PC-3 (cell line): Measurements from ENCODE around the gene ALOXE3. TPM values are rescaled to one million over a fixed set of nuclear protein-coding genes. Genes with fewer than 3 reads are reported as not detected.

ENCODE experiments used
- ATAC-seq: fragments of 200-7000 bp; cut with Tn5 transposase; 2 replicates; pipeline ENCODE4 v1.9.1; 2020; ENCODE audit warnings: mild to moderate bottlenecking, moderate library complexity
- BruUV-seq: library from RNA; stranded (reverse); fragments of 400-500 nt; replicated peaks from 2 replicates; lab custom pipeline; 2021; lab: Mats Ljungman, UMichigan
- CTCF ChIA-PET: fragments of 300-600 bp; sonication (Branson Sonifier 250); formaldehyde crosslinking; loops from one replicate; lab custom pipeline; 2022; ENCODE audit warnings: antibody characterized with exemption; lab: Charles Lee
- POLR2A ChIA-PET: fragments of 300-600 bp; sonication (Branson Sonifier 250); formaldehyde crosslinking; loops from one replicate; lab custom pipeline; 2022; ENCODE audit warnings: antibody characterized with exemption; ENCODE audit not compliant: unreplicated experiment; lab: Charles Lee
- DNase-seq: peaks from one replicate; pipeline ENCODE4 v3.0.0-alpha.2; 2015
- H2AFZ ChIP-seq: fragments of 300-600 bp; sonication (generic); 2 replicates; pipeline ENCODE4 v1.6.0; 2016; ENCODE audit warnings: antibody characterized with exemption, low read length
- H3F3A ChIP-seq: fragments of 300-600 bp; sonication (generic); one replicate; pipeline ENCODE4 v1.6.0; 2017; ENCODE audit warnings: antibody characterized with exemption, low read length, control low read depth, mild to moderate bottlenecking; ENCODE audit not compliant: unreplicated experiment
- H3K27ac ChIP-seq: fragments of 300-600 bp; sonication (generic); 2 replicates; pipeline ENCODE4 v1.5.1; 2016; ENCODE audit warnings: mild to moderate bottlenecking, low read length
- H3K27me3 ChIP-seq: fragments of 300-600 bp; sonication (generic); 2 replicates; pipeline ENCODE4 v1.6.1; 2016; ENCODE audit warnings: low read length, mixed read lengths
- H3K36me3 ChIP-seq: fragments of 300-600 bp; sonication (generic); 2 replicates; pipeline ENCODE4 v1.6.1; 2016; ENCODE audit warnings: low read depth, mixed run types, low read length, mixed read lengths
- H3K4me1 ChIP-seq: fragments of 300-600 bp; sonication (generic); 2 replicates; pipeline ENCODE4 v1.5.1; 2016; ENCODE audit warnings: low read length; ENCODE audit not compliant: insufficient read depth
- H3K4me2 ChIP-seq: fragments of 300-600 bp; sonication (generic); 2 replicates; pipeline ENCODE4 v1.6.0; 2016; ENCODE audit warnings: low read length
- H3K4me3 ChIP-seq: fragments of 300-600 bp; sonication (generic); 2 replicates; pipeline ENCODE4 v1.5.1; 2016; ENCODE audit warnings: mild to moderate bottlenecking, low read length, mixed read lengths
- H3K79me2 ChIP-seq: fragments of 300-600 bp; sonication (generic); 2 replicates; pipeline ENCODE4 v1.6.1; 2017; ENCODE audit warnings: low read length, mixed read lengths
- H3K9ac ChIP-seq: fragments of 300-600 bp; sonication (generic); 2 replicates; pipeline ENCODE4 v1.6.0; 2016; ENCODE audit warnings: mild to moderate bottlenecking, low read length
- H3K9me2 ChIP-seq: fragments of 300-600 bp; sonication (generic); replicated peaks from 2 replicates; pipeline ENCODE4 v1.6.1; 2016; ENCODE audit warnings: mixed run types, low read length, mixed read lengths
- H3K9me3 ChIP-seq: fragments of 300-600 bp; sonication (generic); 2 replicates; pipeline ENCODE4 v1.6.1; 2016; ENCODE audit warnings: low read length, mixed read lengths
- H4K20me1 ChIP-seq: fragments of 300-600 bp; sonication (generic); 2 replicates; pipeline ENCODE4 v1.6.1; 2016; ENCODE audit warnings: low read length, mixed read lengths
- CTCF ChIP-seq: fragments of 300-600 bp; sonication (generic); conservative IDR thresholded peaks from 2 replicates; pipeline ENCODE4 v1.5.1; 2017; ENCODE audit warnings: antibody characterized with exemption, low read depth, mild to moderate bottlenecking, low read length
- EZH2 ChIP-seq: fragments of 300-600 bp; sonication (generic); IDR thresholded peaks from one replicate; pipeline ENCODE4 v1.6.1; 2017; ENCODE audit warnings: antibody characterized with exemption, mild to moderate bottlenecking, low read length; ENCODE audit not compliant: unreplicated experiment
- EZH2phosphoT487 ChIP-seq: fragments of 300-600 bp; sonication (generic); IDR thresholded peaks from 2 replicates; pipeline ENCODE4 v1.6.1; 2018; ENCODE audit warnings: mild to moderate bottlenecking, antibody characterized with exemption, low read length, borderline replicate concordance
- intact Hi-C: fragments of 100-400 bp; cut with micrococcal nuclease; formaldehyde crosslinking; loops from 2 replicates; pipeline ENCODE4 v1.9.0; 2023
- total RNA-seq: library from RNA; depleted of rRNA; stranded (reverse); fragments of >200 nt; gene quantifications from 2 replicates; pipeline ENCODE4 v1.2.3, GENCODE V29; 2014

ALOXE3 gene
- total RNA-seq, 1 experiment from 2014 or later, result 1.4 TPM

GRCh38 chr17:8151120-8151640 lies 32.9 kb upstream of the ALOXE3 start:
- Histone ChIP-seq H3K4me1 (peaks cover 36% of the 10 kb centered on the region), H3F3A (no peaks in the 10 kb centered on the region), H3K9me2 (no peaks in the 10 kb centered on the region), H3K9me3 (no peaks in the 10 kb centered on the region), H3K4me3 (peak overlapping the region; percentile 66), H3K36me3 (peaks cover 4% of the 10 kb centered on the region; the same call in 1 of the 2 replicates), H3K9ac (peak overlapping the region; percentile 76), H4K20me1 (peaks cover 20% of the 10 kb centered on the region; the same call in 1 of the 2 replicates), H3K27ac (peak overlapping the region; percentile 46), H3K27me3 (no peaks in the 10 kb centered on the region), H2AFZ (no peak overlapping the region), H3K79me2 (peaks cover 37% of the 10 kb centered on the region), H3K4me2 (peak overlapping the region; percentile 91)
- POLR2A ChIA-PET, result interaction anchor here (0.6 kb wide), 1 partner anchor 464 kb away, joined by 3 read pairs; the partner anchor contains the start of gene TP53
- intact Hi-C loops, result no loop called here
- CTCF ChIA-PET, result no interaction called here
- no peak for TF ChIP-seq EZH2phosphoT487
- no peak for TF ChIP-seq EZH2
- no peak for TF ChIP-seq CTCF
- ATAC-seq (peak; percentile 16), DNase-seq (peak; percentile 55)
- no TSS peak for BruUV-seq

- Histone ChIP-seq H3K79me2 (peaks cover 31% of the 10 kb centered on the region), H3K4me2 (peak overlapping the region; percentile 91), H3K9me3 (no peaks in the 10 kb centered on the region), H3K36me3 (peaks cover 4% of the 10 kb centered on the region; the same call in 1 of the 2 replicates), H3K27me3 (no peaks in the 10 kb centered on the region), H3K9ac (peak overlapping the region; percentile 15; the same call in 1 of the 2 replicates), H3K4me1 (peaks cover 35% of the 10 kb centered on the region), H2AFZ (no peak overlapping the region), H3F3A (no peaks in the 10 kb centered on the region), H3K9me2 (no peaks in the 10 kb centered on the region), H4K20me1 (peaks cover 17% of the 10 kb centered on the region; the same call in 1 of the 2 replicates), H3K27ac (no peak overlapping the region), H3K4me3 (peak overlapping the region; percentile 66)
- ChIA-PET CTCF (no interaction called here), POLR2A (interaction anchor here (0.6 kb wide), 1 partner anchor 463 kb away, joined by 3 read pairs; the partner anchor contains the start of gene TP53)
- TF ChIP-seq CTCF (no peak), EZH2phosphoT487 (no peak)
- no peak for ATAC-seq
- no TSS peak for BruUV-seq
- no peak for DNase-seq
- intact Hi-C loops, result no loop called here
Observed at GRCh38 chr17:8150194-8151119, 32.1 kb upstream of the ALOXE3 start.
